Measurements from ENCODE around the gene FYN.
"Not testable (repeated sequence)": the region's sequence is repeated elsewhere in the genome, so short reads cannot be mapped to it uniquely, and the experiment has no call there.

DNA sequence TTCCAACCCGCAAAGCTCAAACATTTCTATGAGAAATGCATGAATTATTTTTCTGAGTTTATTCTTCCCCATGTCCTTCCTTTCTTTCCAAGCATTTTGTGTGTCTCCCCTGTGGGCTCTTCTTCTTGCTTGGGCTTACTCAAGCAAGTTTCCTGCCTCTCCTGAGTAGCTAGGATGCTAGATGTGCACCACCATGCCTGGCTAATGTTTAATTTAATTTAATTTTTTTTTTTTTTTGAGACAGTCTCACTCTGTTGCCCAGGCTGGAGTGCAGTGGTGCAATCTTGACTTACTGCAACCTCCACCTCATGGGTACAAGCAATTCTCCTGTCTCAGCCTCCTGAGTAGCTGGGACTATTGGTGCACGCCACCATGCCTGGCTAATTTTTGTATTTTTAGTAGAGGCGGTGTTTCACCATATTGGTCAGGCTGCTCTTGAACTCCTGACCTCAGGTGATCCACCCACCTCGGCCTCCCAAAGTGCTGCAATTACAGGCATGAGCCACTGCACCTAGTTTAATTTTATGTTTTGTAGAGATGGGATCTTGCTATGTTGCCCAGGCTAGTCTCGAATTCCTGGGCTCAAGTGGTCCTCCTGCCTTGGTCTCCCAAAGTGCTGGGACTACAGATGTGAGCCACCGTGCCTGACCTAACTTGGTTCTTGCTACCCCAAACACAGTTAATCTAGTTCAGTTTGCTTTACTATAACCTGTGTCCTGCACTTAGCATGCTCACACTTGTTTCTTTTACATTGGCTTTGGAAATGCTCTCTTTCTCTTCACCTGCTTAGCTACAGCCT lies 192.2 kb downstream of the FYN start:
- not testable (repeated sequence) for TF ChIP-seq POLR2A (IDR thresholded peaks at IDR 0.05; ENCODE audit: low read depth, low read length); RAD21 (IDR thresholded peaks at IDR 0.05; ENCODE audit: low read length); MXI1 (IDR thresholded peaks at IDR 0.05; ENCODE audit: borderline replicate concordance, low read depth, low read length); SMC3 (IDR thresholded peaks at IDR 0.05; ENCODE audit: low read depth, low read length); NFE2L2 (IDR thresholded peaks at IDR 0.05; ENCODE audit: low read depth, low read length); MAZ (IDR thresholded peaks at IDR 0.05; ENCODE audit: borderline replicate concordance, low read depth, low read length); CEBPB (IDR thresholded peaks at IDR 0.05; ENCODE audit: low read depth, low read length); RCOR1 (IDR thresholded peaks at IDR 0.05; ENCODE audit: insufficient replicate concordance, low read length); MAFK (IDR thresholded peaks at IDR 0.05; ENCODE audit: low read depth, low read length)
- TF ChIP-seq, protein P1, sequence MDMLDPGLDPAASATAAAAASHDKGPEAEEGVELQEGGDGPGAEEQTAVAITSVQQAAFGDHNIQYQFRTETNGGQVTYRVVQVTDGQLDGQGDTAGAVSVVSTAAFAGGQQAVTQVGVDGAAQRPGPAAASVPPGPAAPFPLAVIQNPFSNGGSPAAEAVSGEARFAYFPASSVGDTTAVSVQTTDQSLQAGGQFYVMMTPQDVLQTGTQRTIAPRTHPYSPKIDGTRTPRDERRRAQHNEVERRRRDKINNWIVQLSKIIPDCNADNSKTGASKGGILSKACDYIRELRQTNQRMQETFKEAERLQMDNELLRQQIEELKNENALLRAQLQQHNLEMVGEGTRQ (IDR thresholded peaks at IDR 0.05; ENCODE audit: low read depth, low read length) = not testable (repeated sequence)
- TF ChIP-seq, protein P2, sequence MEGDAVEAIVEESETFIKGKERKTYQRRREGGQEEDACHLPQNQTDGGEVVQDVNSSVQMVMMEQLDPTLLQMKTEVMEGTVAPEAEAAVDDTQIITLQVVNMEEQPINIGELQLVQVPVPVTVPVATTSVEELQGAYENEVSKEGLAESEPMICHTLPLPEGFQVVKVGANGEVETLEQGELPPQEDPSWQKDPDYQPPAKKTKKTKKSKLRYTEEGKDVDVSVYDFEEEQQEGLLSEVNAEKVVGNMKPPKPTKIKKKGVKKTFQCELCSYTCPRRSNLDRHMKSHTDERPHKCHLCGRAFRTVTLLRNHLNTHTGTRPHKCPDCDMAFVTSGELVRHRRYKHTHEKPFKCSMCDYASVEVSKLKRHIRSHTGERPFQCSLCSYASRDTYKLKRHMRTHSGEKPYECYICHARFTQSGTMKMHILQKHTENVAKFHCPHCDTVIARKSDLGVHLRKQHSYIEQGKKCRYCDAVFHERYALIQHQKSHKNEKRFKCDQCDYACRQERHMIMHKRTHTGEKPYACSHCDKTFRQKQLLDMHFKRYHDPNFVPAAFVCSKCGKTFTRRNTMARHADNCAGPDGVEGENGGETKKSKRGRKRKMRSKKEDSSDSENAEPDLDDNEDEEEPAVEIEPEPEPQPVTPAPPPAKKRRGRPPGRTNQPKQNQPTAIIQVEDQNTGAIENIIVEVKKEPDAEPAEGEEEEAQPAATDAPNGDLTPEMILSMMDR (conservative IDR thresholded peaks at IDR 0.05; ENCODE audit: low read depth, low read length) = not testable (repeated sequence)
- TF ChIP-seq, protein P3, sequence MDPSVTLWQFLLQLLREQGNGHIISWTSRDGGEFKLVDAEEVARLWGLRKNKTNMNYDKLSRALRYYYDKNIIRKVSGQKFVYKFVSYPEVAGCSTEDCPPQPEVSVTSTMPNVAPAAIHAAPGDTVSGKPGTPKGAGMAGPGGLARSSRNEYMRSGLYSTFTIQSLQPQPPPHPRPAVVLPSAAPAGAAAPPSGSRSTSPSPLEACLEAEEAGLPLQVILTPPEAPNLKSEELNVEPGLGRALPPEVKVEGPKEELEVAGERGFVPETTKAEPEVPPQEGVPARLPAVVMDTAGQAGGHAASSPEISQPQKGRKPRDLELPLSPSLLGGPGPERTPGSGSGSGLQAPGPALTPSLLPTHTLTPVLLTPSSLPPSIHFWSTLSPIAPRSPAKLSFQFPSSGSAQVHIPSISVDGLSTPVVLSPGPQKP (IDR thresholded peaks at IDR 0.05; ENCODE audit: borderline replicate concordance, low read depth, low read length) = not testable (repeated sequence)

Measured in IMR-90 (cell line).